ENCODE data around the gene OLFM4. TPM values are rescaled to one million over a fixed set of nuclear protein-coding genes. Genes with fewer than 3 reads are reported as not detected.
"Not testable (repeated sequence)": the region's sequence is repeated elsewhere in the genome, so short reads cannot be mapped to it uniquely, and the experiment has no call there.

The OLFM4 gene
- polyA plus RNA-seq, 3 donors, result 0.40 to 0.69 (median 0.65) TPM

- not testable (repeated sequence) for DNase-seq (ENCODE audit: low read depth in 3 of 3, low spot score in 2 of 3)
Observed at GRCh38 chr13:53014018-53014417, 14.6 kb upstream of the OLFM4 start.

GRCh38 chr13:53014495-53015443 is 13.8 kb upstream of the OLFM4 start:
- no peak for DNase-seq (ENCODE audit: low read depth in 3 of 3, low spot score in 2 of 3)

- DNase-seq (ENCODE audit: low read depth in 3 of 3, low spot score in 2 of 3), result no peak
Observed at GRCh38 chr13:53015971-53016370, 12.6 kb upstream of the OLFM4 start.

GRCh38 chr13:53017433-53017970 is 11.1 kb upstream of the OLFM4 start:
- no peak for DNase-seq (ENCODE audit: low read depth in 3 of 3, low spot score in 2 of 3)

- no peak for DNase-seq (ENCODE audit: low read depth in 3 of 3, low spot score in 2 of 3)
Observed at GRCh38 chr13:53018690-53019647, 9.6 kb upstream of the OLFM4 start.

GRCh38 chr13:53020764-53021335 is 7.8 kb upstream of the OLFM4 start:
- no peak for DNase-seq (ENCODE audit: low read depth in 3 of 3, low spot score in 2 of 3)

- no peak for DNase-seq (ENCODE audit: low read depth in 3 of 3, low spot score in 2 of 3)
Observed at GRCh38 chr13:53023246-53023645, 5.4 kb upstream of the OLFM4 start.

GRCh38 chr13:53028063-53028462 is 550 bp upstream of the OLFM4 start:
- no peak for DNase-seq (ENCODE audit: low read depth in 3 of 3, low spot score in 2 of 3)

- no peak for DNase-seq (ENCODE audit: low read depth in 3 of 3, low spot score in 2 of 3)
Observed at GRCh38 chr13:53032849-53033248, 4.2 kb downstream of the OLFM4 start.

GRCh38 chr13:53038993-53039392 is 10.4 kb downstream of the OLFM4 start:
- no peak for DNase-seq (ENCODE audit: low read depth in 3 of 3, low spot score in 2 of 3)

- DNase-seq (ENCODE audit: low read depth in 3 of 3, low spot score in 2 of 3), result no peak
Observed at GRCh38 chr13:53041968-53042516, 13.4 kb downstream of the OLFM4 start.

- DNase-seq (ENCODE audit: low read depth in 3 of 3, low spot score in 2 of 3), result no peak
Observed at GRCh38 chr13:53042877-53043276, 14.3 kb downstream of the OLFM4 start.

GRCh38 chr13:53043398-53043797 is 14.8 kb downstream of the OLFM4 start:
- DNase-seq (ENCODE audit: low read depth in 3 of 3, low spot score in 2 of 3), result no peak

- DNase-seq (ENCODE audit: low read depth in 3 of 3, low spot score in 2 of 3), result peak; percentile 63 to 81 (median 65)
Observed at GRCh38 chr13:53045189-53045588, 16.6 kb downstream of the OLFM4 start.

GRCh38 chr13:53048880-53049279 is 20.3 kb downstream of the OLFM4 start:
- no peak for DNase-seq (ENCODE audit: low read depth in 3 of 3, low spot score in 2 of 3)

GRCh38 chr13:53050151-53050550 is 21.5 kb downstream of the OLFM4 start:
- DNase-seq (ENCODE audit: low read depth in 3 of 3, low spot score in 2 of 3), result no peak

- DNase-seq (ENCODE audit: low read depth in 3 of 3, low spot score in 2 of 3), result no peak
Observed at GRCh38 chr13:53052675-53053074, 24.1 kb downstream of the OLFM4 start.

- DNase-seq (ENCODE audit: low read depth in 3 of 3, low spot score in 2 of 3), result no peak
Observed at GRCh38 chr13:53054569-53054968, 26.0 kb downstream of the OLFM4 start.

- no peak for DNase-seq (ENCODE audit: low read depth in 3 of 3, low spot score in 2 of 3)
Observed at GRCh38 chr13:53058065-53058679, 29.6 kb downstream of the OLFM4 start.
